HEK293T (cell line): ENCODE measurements around the gene EML4.

Source experiments
- CTCF ChIA-PET: fragments of 350-600 bp; formaldehyde crosslinking; extraction: SDS; loops from one replicate; lab custom pipeline; 2021; ENCODE audit warnings: antibody characterized with exemption, inconsistent platforms; lab: Yijun Ruan, JAX
- POLR2A ChIA-PET: fragments of 350-600 bp; formaldehyde crosslinking; extraction: SDS; loops from one replicate; lab custom pipeline; 2020; ENCODE audit warnings: antibody characterized with exemption, inconsistent platforms; lab: Yijun Ruan, JAX
- DNase-seq: peaks from one replicate; pipeline ENCODE4 v3.0.0; 2012; ENCODE audit warnings: mixed read lengths; ENCODE audit errors: extremely low spot score
- ARNT ChIP-seq: fragments of 450-650 bp; IDR thresholded peaks from 2 replicates; pipeline ENCODE4 v1.6.1; 2017; ENCODE audit warnings: mild to moderate bottlenecking
- BHLHE40 ChIP-seq: fragments of 450-650 bp; IDR thresholded peaks from 2 replicates; pipeline ENCODE4 v1.6.1; 2016; ENCODE audit warnings: mild to moderate bottlenecking, moderate library complexity, borderline replicate concordance
- CTBP1 ChIP-seq: fragments of 450-650 bp; IDR thresholded peaks from 2 replicates; pipeline ENCODE4 v1.6.1; 2016; ENCODE audit warnings: borderline replicate concordance
- ELF4 ChIP-seq: fragments of 450-650 bp; IDR thresholded peaks from 2 replicates; pipeline ENCODE4 v1.6.1; 2017; ENCODE audit warnings: antibody characterized with exemption
- FOXA1 ChIP-seq: fragments of 450-650 bp; IDR thresholded peaks from 2 replicates; pipeline ENCODE4 v1.6.1; 2016; ENCODE audit warnings: mild to moderate bottlenecking
- FOXK2 ChIP-seq: fragments of 450-650 bp; IDR thresholded peaks from 2 replicates; pipeline ENCODE4 v1.6.1; 2016; ENCODE audit warnings: mild to moderate bottlenecking
- FOXM1 ChIP-seq: fragments of 450-650 bp; IDR thresholded peaks from 2 replicates; pipeline ENCODE4 v1.6.1; 2017; ENCODE audit warnings: mild to moderate bottlenecking, borderline replicate concordance
- HDGF ChIP-seq: fragments of 450-650 bp; IDR thresholded peaks from 2 replicates; pipeline ENCODE4 v1.6.1; 2017; ENCODE audit warnings: antibody characterized with exemption, borderline replicate concordance
- L3MBTL2 ChIP-seq: fragments of 450-650 bp; conservative IDR thresholded peaks from 2 replicates; pipeline ENCODE4 v1.6.1; 2016; ENCODE audit warnings: mild to moderate bottlenecking
- LEF1 ChIP-seq: fragments of 450-650 bp; IDR thresholded peaks from 2 replicates; pipeline ENCODE4 v1.6.1; 2017; ENCODE audit warnings: mild to moderate bottlenecking, borderline replicate concordance
- NFRKB ChIP-seq: fragments of 450-650 bp; IDR thresholded peaks from 2 replicates; pipeline ENCODE4 v1.6.1; 2016; ENCODE audit warnings: mild to moderate bottlenecking, moderate library complexity
- SP1 ChIP-seq: fragments of 450-650 bp; IDR thresholded peaks from 2 replicates; pipeline ENCODE4 v1.6.1; 2017
- SUZ12 ChIP-seq: fragments of 450-650 bp; IDR thresholded peaks from 2 replicates; pipeline ENCODE4 v1.6.1; 2016; ENCODE audit warnings: mild to moderate bottlenecking
- TARDBP ChIP-seq: fragments of 450-650 bp; IDR thresholded peaks from 2 replicates; pipeline ENCODE4 v1.6.1; 2016
- ZNF384 ChIP-seq: fragments of 450-650 bp; IDR thresholded peaks from 2 replicates; pipeline ENCODE4 v1.6.1; 2016
- TF ChIP-seq, protein P1 (sequence below): fragments of 450-650 bp; IDR thresholded peaks from 2 replicates; pipeline ENCODE4 v1.6.1; 2016

The EML4 gene

DNA sequence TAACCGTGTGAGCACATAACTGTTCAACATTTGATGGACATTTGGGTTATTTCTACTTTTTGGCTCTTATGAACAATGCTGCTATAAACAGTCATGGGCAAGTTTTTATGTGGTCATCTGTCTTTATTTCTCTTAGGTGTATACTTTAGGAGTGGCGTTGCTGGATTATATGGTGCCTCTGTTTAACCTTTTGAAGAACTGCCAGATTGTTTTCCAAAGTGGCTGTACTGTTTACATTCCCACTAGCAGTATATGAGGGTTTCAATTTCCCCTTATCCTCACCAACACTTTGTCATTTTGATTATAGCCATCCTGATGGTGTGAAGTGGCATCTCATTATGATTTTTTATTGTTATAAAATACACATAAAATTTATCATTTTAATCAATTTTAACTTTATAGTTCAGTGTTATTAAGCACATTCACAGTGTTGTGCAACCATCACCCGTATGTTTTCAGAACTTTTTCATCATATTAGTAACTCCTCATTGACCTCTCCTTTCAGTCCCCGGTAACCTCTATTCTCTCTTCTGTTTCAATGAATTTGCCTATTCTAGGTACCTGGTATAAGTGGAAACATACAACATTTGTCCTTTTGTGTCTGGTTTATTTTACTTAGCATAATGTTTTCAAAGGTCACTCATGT lies 55.4 kb downstream of the EML4 start:
- TF ChIP-seq, protein P1, sequence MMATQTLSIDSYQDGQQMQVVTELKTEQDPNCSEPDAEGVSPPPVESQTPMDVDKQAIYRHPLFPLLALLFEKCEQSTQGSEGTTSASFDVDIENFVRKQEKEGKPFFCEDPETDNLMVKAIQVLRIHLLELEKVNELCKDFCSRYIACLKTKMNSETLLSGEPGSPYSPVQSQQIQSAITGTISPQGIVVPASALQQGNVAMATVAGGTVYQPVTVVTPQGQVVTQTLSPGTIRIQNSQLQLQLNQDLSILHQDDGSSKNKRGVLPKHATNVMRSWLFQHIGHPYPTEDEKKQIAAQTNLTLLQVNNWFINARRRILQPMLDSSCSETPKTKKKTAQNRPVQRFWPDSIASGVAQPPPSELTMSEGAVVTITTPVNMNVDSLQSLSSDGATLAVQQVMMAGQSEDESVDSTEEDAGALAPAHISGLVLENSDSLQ, result no peak
- TF ChIP-seq BHLHE40 (no peak), TARDBP (no peak), FOXA1 (no peak), LEF1 (no peak), ARNT (no peak), ELF4 (no peak), NFRKB (no peak), SUZ12 (no peak), FOXM1 (no peak), CTBP1 (no peak), ZNF384 (no peak), L3MBTL2 (no peak), HDGF (no peak), SP1 (no peak), FOXK2 (no peak)
- ChIA-PET CTCF (no interaction called here), POLR2A (no interaction called here)
- no peak for DNase-seq

DNA sequence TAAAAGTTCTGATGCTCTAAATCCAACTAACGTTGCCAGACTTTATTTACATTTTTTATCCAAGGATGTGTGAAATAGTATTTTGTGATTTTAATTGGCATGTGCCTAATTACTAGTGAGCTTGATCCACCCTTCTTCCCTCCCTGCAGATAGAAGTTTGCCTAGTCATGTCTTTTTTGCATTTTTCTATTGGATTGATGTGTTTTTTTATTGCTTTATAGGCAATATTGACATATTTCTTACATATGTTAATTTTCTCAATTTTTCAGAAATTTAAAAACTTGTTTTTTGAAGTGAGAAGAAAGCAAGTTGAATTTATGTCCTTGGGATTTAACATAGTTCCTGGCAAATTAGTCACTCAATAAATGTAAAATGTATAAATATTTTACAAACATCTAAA lies 56.4 kb downstream of the EML4 start:
- ChIA-PET POLR2A (no interaction called here), CTCF (no interaction called here)
- no peak for DNase-seq
- no peak for TF ChIP-seq ZNF384
- no peak for TF ChIP-seq CTBP1
- TF ChIP-seq TARDBP, result no peak
- no peak for TF ChIP-seq ELF4
- TF ChIP-seq, protein P1, result no peak
- no peak for TF ChIP-seq BHLHE40
- TF ChIP-seq HDGF, result no peak
- TF ChIP-seq FOXK2, result no peak
- TF ChIP-seq FOXM1, result no peak

DNA sequence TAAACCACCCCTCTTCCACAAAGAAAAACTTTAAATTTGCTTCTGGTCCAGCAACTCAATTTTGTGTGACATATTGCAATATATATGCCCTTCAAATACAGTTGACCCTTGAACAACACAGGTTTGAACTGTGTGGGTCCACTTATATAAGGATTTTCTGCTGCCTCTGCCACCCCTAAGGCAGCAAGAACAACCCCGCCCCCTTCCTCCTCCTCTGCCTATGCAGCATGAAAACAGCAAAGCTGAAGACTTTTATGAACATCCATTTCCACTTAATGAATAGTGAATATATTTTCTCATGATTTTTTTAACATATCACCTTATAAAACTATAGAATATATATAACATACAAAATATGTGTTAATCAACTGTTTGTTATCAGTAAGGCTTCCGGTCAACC lies 58.3 kb downstream of the EML4 start:
- POLR2A ChIA-PET, result no interaction called here
- CTCF ChIA-PET, result no interaction called here
- TF ChIP-seq ELF4 (no peak), L3MBTL2 (no peak)
- DNase-seq, result no peak

- CTCF ChIA-PET, result interaction anchor here (1.3 kb wide), 1 partner anchor 9 kb away, joined by 3 read pairs; no protein-coding TSS in a partner anchor
- TF ChIP-seq, protein P1, result no peak
- TF ChIP-seq FOXM1 (no peak), L3MBTL2 (no peak), SUZ12 (no peak), ELF4 (no peak), BHLHE40 (no peak), NFRKB (no peak), SP1 (no peak), ARNT (no peak), CTBP1 (no peak)
- POLR2A ChIA-PET, result interaction anchor here (1.1 kb wide), 1 partner anchor 181 kb away, joined by 3 read pairs; no protein-coding TSS in a partner anchor
Measured at GRCh38 chr2:42228101-42228500, 58.9 kb downstream of the EML4 start.

GRCh38 chr2:42229949-42230348 lies 60.8 kb downstream of the EML4 start:
- ChIA-PET POLR2A (no interaction called here), CTCF (interaction anchor here (0.5 to 0.8 kb wide), 3 partner anchors 193 to 1621 kb away, joined by 3 to 5 read pairs (median 3); no protein-coding TSS in a partner anchor)
- DNase-seq, result no peak
- TF ChIP-seq, protein P1, result no peak
- TF ChIP-seq FOXM1, result no peak
- no peak for TF ChIP-seq HDGF
- TF ChIP-seq LEF1, result no peak
- TF ChIP-seq FOXA1, result no peak
- no peak for TF ChIP-seq L3MBTL2
- TF ChIP-seq TARDBP, result no peak
- TF ChIP-seq NFRKB, result no peak
- no peak for TF ChIP-seq ZNF384
- TF ChIP-seq FOXK2, result no peak
- no peak for TF ChIP-seq ELF4
- TF ChIP-seq CTBP1, result no peak
- TF ChIP-seq BHLHE40, result no peak
- TF ChIP-seq SUZ12, result no peak
- no peak for TF ChIP-seq ARNT
- no peak for TF ChIP-seq SP1

More at GRCh38 chr2:42228101-42228500, 58.9 kb downstream of the EML4 start:
- DNase-seq, result no peak
